HCT116 (cell line): ENCODE data around the gene PDK2.

ENCODE experiments used
- CTCF ChIP-seq, 3 experiments: fragments of 200-600 bp in 1 of 3; sonication (generic) in 1 of 3; IDR thresholded peaks in 2 of 3; conservative IDR thresholded peaks in 1 of 3; 2 replicates each; pipeline ENCODE4 v1.5.1; 2012 to 2017; ENCODE audit warnings: low read depth in 2 of 3, low read length in 2 of 3, antibody characterized with exemption in 1 of 3, borderline replicate concordance in 1 of 3, control low read depth in 1 of 3, mild to moderate bottlenecking in 1 of 3, mixed read lengths in 1 of 3, mixed run types in 1 of 3, moderate library complexity in 1 of 3; ENCODE audit not compliant: insufficient read depth in 1 of 3
- EGR1 ChIP-seq: IDR thresholded peaks from 2 replicates; pipeline ENCODE4 v1.6.1; 2012; ENCODE audit warnings: low read depth
- EZH2 ChIP-seq: fragments of 200-600 bp; sonication (generic); IDR thresholded peaks from 2 replicates; pipeline ENCODE4 v1.6.1; 2017; ENCODE audit warnings: antibody characterized with exemption, mixed run types
- JUND ChIP-seq: IDR thresholded peaks from 2 replicates; pipeline ENCODE4 v1.6.1; 2012
- POLR2A ChIP-seq: IDR thresholded peaks from 2 replicates; pipeline ENCODE4 v1.7.0; 2011; ENCODE audit warnings: borderline replicate concordance; ENCODE audit not compliant: insufficient read depth, insufficient read length; ENCODE audit errors: extremely low read depth
- POLR2AphosphoS5 ChIP-seq: IDR thresholded peaks from 2 replicates; pipeline ENCODE4 v1.6.1; 2011; ENCODE audit warnings: mild to moderate bottlenecking, low read depth, low read length, moderate library complexity
- RAD21 ChIP-seq: IDR thresholded peaks from 2 replicates; pipeline ENCODE4 v1.6.1; 2012; ENCODE audit warnings: low read depth, mild to moderate bottlenecking
- SP1 ChIP-seq: IDR thresholded peaks from 2 replicates; pipeline ENCODE4 v1.6.1; 2012; ENCODE audit warnings: low read depth
- SRF ChIP-seq: IDR thresholded peaks from 2 replicates; pipeline ENCODE4 v1.6.1; 2012; ENCODE audit warnings: low read depth
- TCF7L2 ChIP-seq: IDR thresholded peaks from 2 replicates; pipeline ENCODE4 v1.7.0; 2011; ENCODE audit warnings: borderline replicate concordance, inconsistent platforms; ENCODE audit not compliant: insufficient read depth, insufficient read length; ENCODE audit errors: extremely low read depth
- ZBTB33 ChIP-seq: IDR thresholded peaks from 2 replicates; pipeline ENCODE4 v1.6.1; 2011; ENCODE audit warnings: mild to moderate bottlenecking, low read length, moderate library complexity; ENCODE audit not compliant: insufficient replicate concordance; ENCODE audit errors: extremely low read depth
- ZFX ChIP-seq: fragments of 450-650 bp; IDR thresholded peaks from 2 replicates; pipeline ENCODE4 v1.6.1; 2017

GRCh38 chr17:50090971-50091917, 3.9 kb upstream of the PDK2 start:
- TF ChIP-seq CTCF (IDR thresholded peaks at IDR 0.05 in 2 of 3, conservative IDR thresholded peaks at IDR 0.05 in 1 of 3; ENCODE audit: borderline replicate concordance in 1 of 3, insufficient read depth in 1 of 3, low read depth in 2 of 3, low read length in 2 of 3) (no peak), RAD21 (no peak), ZBTB33 (no peak), POLR2A (no peak), JUND (0 out of 2 replicates have a peak, but pooled peaks have one; percentile 2), ZFX (no peak), EGR1 (no peak), EZH2 (no peak), TCF7L2 (no peak), SP1 (no peak), SRF (no peak), POLR2AphosphoS5 (peak; percentile 85)
